ENCODE measurements around the gene RFTN1.

DNA sequence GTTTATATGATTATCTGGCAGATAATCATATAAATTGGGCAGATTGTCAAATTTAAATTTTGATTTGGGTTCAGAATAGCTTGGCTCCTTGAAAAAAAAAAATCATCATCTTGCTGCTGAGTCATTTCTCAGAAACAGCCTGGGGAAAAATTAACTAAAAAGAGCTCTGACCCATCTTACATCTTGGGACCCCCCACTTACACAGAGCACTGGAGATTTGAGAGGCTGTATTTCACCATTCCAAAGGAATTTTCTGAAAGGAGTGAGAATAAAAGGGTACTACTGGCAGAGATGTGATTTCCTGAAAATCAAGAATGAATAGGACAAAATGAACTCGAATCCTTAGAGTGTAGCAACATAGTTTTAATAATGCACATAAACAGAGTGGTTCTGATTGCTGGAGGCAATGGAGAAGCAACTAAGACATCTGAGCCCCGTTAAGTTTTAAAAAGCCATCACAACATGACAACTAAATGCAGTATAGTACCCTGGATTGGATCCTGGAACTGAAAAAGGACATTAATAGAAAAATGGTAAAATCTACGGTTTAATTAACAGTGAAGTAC is 97.5 kb downstream of the RFTN1 start:
- TF ChIP-seq, protein P1, sequence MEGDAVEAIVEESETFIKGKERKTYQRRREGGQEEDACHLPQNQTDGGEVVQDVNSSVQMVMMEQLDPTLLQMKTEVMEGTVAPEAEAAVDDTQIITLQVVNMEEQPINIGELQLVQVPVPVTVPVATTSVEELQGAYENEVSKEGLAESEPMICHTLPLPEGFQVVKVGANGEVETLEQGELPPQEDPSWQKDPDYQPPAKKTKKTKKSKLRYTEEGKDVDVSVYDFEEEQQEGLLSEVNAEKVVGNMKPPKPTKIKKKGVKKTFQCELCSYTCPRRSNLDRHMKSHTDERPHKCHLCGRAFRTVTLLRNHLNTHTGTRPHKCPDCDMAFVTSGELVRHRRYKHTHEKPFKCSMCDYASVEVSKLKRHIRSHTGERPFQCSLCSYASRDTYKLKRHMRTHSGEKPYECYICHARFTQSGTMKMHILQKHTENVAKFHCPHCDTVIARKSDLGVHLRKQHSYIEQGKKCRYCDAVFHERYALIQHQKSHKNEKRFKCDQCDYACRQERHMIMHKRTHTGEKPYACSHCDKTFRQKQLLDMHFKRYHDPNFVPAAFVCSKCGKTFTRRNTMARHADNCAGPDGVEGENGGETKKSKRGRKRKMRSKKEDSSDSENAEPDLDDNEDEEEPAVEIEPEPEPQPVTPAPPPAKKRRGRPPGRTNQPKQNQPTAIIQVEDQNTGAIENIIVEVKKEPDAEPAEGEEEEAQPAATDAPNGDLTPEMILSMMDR (conservative IDR thresholded peaks at IDR 0.05 in 1 of 2, IDR thresholded peaks at IDR 0.05 in 1 of 2; ENCODE audit: low read depth in 1 of 2, low read length in 2 of 2), result no peak
- TF ChIP-seq EZH2 (IDR thresholded peaks at IDR 0.05; ENCODE audit: low read length, missing control alignments), result no peak
